ENCODE data around the gene SRGAP3.

DNA sequence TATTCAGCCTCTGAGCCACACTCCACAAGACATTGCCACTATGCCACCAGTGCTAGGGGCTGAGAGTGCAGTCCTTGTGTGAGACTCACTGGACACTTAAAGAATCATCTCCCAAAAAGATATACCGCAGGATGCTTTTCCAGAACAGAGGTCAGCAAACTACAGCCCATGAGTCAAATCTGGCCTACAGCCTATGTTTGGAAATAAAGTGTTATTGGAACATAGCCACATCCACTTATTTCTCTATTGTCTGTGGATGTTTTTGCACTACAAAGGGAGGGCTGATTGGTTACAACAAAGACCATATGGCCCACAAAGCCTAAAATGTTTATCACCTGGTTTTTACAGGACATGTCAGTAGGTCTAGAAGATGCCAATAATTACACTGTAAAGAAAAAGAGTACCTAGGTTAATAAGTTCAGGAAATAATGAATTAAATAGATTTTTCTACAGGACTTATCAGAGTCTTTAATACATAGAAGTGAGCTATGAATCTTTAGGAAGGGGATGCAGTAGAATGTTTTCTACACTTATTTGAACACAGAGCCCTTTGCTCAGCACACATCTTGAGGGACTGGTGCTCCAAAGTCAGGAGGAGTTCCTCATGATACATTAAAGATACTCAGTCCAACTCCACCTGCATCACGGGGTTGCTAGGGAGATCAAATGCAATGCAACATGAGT lies 26.3 kb downstream of the SRGAP3 start:
- no peak for TF ChIP-seq POLR2A (IDR thresholded peaks at IDR 0.05)
- TF ChIP-seq, protein P1, sequence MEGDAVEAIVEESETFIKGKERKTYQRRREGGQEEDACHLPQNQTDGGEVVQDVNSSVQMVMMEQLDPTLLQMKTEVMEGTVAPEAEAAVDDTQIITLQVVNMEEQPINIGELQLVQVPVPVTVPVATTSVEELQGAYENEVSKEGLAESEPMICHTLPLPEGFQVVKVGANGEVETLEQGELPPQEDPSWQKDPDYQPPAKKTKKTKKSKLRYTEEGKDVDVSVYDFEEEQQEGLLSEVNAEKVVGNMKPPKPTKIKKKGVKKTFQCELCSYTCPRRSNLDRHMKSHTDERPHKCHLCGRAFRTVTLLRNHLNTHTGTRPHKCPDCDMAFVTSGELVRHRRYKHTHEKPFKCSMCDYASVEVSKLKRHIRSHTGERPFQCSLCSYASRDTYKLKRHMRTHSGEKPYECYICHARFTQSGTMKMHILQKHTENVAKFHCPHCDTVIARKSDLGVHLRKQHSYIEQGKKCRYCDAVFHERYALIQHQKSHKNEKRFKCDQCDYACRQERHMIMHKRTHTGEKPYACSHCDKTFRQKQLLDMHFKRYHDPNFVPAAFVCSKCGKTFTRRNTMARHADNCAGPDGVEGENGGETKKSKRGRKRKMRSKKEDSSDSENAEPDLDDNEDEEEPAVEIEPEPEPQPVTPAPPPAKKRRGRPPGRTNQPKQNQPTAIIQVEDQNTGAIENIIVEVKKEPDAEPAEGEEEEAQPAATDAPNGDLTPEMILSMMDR (IDR thresholded peaks at IDR 0.05), result no peak
